ENCODE measurements around the gene LARGE1.
"Not testable (repeated sequence)": the region's sequence is repeated elsewhere in the genome, so short reads cannot be mapped to it uniquely, and the experiment has no call there.

Gene LARGE1

DNA sequence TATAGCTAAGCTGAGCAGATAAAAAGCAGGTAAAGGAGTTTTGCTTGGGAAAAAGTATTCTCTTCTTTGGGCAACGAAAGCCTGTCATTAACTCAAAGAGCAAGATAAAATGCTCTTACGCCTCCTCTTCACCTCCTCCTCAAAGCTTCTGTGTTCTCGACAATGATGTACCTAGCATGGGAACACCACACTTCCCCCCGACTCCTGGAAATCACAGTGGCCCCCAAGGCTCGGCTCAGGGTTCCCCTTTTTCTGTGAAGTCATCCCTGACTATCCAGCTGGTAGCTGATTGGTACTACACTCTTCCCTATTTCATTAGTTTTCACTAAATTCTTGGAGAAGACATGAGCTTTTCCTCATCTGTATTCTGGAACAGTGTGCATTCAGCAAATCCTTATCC, 336.1 kb downstream of the LARGE1 start:
- no peak for DNase-seq

DNA sequence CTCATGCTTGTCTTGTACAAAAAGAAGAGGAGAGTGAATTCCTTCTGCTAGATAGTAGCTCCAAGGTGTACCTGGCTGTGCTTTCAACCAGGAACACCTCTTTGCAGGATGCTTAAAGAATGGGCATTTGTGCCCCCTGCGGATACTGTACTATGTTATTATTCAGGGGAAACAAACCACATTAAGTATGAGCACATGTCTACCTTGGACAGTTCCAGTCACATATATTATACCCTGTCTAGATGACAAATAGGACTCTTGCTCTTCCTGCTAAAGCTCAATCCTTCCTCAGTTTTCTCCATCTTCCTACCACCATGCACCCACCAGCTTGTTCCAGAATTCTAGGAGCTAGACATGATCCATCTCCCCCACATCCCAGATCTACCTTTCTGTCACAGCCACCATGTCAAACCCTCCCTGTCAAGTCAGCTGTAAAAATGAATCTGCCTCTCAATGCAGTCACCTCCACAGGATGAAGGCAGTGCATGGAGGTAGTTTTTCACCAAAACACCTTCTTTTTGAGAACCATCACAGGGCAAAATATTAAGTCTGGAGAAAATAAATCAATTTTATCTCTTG, 337.4 kb downstream of the LARGE1 start:
- DNase-seq: no peak

DNA sequence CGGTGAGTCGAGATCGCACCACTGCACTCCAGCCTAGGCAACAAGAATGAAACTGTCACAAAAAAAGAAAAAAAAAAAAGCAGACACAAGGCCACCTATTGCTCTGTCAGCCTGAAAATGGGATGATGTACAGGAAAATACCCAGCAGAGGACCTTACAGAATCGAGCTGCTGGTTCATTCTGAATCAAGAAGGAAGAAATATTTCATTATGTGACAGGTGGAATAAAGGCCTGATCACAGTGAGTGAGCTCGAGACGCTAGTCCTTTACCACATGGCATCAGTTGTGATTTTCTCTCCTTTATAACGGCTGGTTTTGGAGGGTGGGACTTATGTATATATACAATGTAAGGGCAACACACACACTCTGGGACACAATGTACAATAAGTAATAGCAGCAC, 340.0 kb downstream of the LARGE1 start:
- no peak for DNase-seq

DNA sequence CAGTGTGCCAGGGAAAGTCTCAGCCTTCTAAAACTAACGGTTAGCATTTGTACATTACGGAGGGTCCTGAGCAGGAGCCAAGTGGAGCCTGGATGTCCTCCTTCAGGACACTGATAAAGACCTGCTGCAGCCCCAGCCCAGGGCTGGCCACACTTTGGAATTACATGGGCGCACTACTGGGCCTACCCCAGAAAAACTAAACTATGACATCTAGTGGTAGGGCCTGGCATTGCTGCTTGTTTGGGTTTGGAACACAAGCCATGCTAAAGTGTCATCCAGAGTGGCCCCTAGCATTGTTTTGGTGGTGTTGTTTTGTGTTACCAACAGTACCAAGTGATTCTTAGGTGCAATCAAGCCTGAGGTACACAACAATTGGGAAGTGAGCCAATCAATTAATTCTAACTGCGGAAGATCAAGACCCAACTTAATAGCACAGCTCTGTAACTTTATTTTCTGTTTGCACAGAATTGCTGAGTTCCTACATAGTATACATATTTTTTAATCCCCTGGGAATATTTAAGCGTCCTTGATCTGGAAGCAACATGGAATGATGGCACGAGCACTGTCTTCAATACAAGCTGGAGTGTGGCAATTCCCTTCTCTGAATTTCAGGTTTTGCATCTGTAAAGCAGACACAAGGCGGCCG, 340.7 kb downstream of the LARGE1 start:
- no peak for DNase-seq

DNA sequence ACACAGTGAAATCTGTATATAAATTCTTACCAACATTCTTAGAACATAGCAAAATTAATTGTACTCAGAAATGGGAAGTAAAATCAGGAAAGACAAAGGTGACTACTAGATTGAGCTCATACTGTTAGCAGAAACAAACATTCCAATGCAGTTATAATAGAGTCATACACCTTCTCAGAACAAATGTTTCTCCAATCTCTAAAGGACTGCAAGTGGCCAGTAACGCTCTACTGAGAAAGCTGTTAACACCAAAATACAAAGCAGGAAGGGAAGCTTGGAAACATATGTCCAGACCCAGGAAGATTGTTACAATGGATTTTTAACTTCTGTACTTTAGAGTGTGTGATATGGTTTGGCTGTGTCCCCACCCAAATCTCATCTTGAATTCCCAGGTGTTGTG, 341.5 kb downstream of the LARGE1 start:
- DNase-seq: no peak

DNA sequence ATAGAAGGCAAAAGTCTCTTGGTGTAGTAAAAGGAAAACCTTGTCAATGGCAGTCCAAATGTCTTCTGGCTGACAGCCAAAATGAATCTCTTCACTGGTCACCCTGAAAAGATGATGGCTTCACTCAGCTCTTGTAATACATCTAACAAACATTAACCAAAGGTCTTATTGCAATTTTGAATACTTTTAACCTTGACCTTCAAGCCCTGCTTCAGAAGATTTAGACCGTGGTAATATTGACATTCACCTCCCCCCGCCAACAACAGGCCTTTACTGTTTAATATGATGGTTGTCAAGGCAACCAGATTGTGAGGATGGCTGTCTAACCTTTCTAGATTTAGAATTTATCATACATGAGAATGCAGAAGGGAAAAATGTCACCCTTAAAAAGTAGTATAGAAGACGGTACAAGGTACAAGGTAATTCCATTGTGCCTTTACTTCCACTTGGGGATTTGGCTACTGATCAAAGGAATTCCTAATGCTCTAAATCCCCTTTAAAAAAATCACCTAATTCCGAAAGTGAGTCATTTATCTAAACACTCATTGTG, 342.3 kb downstream of the LARGE1 start:
- no peak for DNase-seq

DNA sequence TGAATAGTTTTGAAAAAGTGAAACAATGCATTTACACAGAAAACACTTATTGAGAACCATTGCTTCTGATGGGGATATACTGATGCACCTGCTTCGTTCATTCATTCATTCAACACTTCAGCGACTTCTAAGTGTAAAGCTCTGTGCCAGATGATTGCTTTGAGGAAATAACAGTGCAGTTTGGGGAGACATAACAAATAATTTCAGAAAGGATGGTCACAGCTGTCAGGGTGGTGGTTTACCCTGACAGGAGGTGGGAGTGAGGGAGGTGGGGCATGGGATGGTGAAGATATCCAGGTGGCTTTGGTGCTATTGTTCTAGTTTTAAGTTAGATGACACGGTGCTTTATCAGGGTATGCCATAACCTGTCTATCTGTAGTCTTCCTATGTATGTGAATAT, 344.1 kb downstream of the LARGE1 start:
- DNase-seq: no peak

DNA sequence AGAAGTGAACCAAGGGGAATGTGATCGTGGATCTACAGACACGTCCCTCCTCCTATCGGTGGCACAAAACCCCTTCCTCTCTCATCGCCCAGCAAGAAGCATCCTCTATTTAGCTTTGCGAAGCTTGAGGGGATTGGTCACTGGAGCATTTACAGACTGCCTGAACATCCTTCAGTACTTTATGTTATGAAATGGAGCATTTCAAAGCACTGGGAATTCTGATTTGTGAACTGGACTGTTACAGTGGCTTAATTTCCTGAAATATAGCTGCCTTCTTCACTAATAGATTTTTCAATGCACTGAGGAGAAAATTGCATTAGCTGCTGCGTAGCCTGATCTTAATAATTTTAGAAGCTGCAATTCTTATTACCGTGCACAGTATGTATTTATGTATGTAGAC, 344.5 kb downstream of the LARGE1 start:
- DNase-seq: no peak

DNA sequence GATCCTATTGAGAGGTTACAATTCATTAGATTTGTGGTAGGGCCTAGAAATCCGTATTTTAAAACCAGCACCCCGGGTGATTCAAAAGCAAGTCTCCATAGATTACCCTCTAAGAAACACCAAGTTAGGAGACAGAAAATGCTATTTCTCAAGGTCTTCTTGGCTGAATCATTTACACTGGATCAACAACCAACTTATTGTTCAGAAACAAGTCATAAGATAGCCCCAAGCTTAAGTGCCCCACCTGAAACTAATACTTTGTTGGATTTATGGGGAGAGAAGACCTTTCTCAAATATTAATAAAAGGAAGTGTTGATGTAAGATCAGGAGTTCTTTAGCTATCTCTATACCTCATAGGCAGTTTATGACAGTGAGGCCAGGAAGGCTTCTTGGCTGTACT, 345.2 kb downstream of the LARGE1 start:
- DNase-seq: no peak

DNA sequence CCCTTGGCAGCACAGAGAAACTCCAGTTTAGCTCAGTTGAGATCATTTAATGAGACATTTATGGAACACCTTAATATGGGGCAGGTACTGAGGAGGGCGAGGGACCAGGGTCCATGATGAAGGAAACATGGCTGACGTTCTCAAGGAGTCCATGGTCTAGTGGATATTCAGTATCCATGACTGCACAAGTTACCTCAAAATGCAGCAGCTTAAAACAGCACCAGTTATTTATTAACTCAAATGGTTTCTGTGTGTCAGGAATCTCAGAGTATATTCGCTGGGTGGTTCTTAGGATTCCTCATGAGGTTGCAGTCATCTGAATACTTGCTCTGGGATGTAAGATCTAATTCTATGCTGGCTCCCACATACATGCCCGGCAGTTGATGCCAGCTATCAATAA, 346.8 kb downstream of the LARGE1 start:
- DNase-seq: no peak

DNA sequence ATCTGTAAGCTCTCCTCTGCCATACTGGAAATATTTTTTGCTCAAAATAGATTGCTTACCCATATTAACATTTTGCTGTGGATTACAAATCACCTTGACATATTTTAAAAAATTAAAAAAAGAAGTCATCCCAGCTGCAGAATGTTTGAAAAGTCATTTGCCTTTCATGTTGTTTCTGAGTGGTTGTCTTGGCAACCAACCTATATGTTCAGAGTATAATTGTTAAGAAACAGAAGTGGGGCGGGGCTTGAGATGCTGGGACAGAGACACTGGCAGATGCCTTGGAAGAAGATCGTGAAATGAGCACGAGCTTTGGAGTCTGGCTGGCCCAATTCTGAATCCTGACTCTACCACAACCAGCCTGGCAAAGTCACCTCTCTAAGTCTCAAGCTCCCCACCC, 348.2 kb downstream of the LARGE1 start:
- no peak for DNase-seq

DNA sequence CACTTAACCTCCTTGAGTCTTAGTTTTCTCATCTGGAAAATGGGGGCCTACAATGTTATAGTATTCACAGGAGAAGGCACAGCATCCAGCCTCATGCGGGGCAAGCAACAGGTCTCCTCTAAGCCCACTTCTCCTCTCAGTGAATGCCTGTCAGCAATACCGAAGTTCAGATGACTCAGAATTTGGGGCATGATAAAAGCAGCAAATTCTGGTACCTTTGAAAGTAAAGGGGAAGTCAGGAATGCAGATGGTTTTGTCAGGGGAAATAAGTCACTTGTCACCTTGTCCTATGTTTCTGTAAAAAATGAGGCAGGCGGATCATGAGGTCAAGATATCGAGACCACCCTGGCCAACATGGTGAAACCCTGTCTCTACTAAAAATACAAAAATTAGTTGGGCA, 350.2 kb downstream of the LARGE1 start:
- no peak for DNase-seq

DNA sequence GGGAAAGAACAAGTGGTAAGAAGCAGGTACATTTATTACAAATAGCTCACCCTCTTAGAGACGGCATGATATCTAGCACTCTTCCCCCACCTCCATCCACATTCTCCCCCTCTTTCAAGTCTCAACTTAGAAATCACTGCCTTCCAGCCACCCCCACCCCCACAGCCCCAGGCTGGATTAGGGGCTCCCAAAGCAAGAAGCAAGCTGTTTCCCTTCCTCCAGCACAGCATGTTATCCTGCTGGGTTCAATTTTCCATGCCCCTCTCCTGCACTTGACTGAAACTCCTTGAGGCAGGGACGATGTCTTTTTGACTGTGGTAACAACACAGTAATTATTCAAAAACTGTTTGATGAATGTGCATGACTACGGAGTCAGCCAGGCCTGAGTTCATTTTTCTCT, 350.7 kb downstream of the LARGE1 start:
- DNase-seq: no peak

DNA sequence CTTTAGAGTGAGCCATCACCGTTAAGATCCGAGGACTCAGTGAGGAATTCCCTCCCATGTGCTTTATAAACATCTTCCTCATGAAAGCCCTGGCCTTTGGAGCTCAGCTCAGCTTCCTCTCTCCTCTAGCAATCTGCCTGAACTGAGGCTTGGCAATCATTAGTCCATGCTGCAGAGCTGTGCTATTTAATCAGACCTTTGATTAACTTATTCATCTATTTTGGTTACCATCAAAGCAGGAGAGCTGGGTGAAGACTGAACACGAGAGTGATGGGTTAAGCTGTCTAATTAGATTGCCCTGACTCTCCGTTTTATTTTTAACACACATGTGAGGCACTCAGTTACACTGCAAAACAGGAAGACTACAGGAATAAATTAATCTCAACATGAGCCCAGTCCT, 351.3 kb downstream of the LARGE1 start:
- no peak for DNase-seq

DNA sequence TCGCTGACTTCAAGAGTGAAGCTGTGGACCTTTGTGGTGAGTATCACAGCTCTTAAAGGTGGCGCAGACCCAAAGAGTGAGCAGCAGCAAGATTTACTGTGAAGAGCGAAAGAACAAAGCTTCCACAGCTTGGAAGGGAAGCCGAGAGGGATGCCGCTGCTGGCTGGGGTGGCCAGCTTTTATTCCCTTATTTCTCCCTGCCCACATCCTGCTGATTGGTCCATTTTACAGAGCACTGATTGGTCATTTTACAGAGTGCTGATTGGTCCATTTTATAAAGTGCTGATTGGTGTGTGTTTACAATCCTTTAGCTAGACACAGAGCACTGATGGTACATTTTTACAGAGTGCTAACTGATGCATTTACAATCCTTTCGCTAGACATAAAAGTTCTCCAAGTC, 353.8 kb downstream of the LARGE1 start:
- not testable (repeated sequence) for DNase-seq

DNA sequence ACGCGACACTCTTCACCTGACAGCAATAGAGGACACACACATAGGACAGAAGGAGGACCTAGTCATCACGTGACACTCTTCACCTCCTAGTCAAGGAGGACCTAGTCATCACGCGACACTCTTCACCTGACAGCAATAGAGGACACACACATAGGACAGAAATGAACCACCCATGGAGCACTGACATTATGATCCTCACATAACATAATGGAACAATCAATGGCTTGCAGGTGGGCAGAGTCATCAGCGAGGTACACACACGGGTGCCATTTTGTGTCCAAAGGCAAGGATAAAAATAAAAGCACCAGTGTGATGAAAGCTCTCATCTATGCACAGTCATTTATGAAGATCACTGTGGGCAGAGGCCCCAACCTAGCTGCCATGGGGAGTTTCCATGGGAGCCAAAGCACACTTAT, 354.7 kb downstream of the LARGE1 start:
- DNase-seq: no peak

DNA sequence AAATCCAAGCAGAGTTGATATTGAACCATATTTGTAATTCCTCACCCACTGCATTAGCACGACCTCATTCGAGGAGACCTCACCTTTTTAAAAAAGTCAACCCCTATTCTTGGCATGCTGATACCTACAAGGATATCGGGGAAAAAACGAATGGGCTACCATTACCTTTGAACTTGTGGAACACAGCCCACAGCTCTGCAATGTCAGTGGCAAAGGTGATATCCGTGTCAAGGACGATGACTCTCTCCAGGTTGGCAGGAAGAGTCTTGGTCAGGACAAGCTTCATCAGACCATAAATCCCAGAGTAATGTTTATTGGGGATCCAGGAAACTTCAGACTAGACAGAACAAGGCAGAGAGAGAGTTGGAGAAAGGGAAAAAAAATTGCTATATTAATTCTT, 355.6 kb downstream of the LARGE1 start:
- DNase-seq: no peak

DNA sequence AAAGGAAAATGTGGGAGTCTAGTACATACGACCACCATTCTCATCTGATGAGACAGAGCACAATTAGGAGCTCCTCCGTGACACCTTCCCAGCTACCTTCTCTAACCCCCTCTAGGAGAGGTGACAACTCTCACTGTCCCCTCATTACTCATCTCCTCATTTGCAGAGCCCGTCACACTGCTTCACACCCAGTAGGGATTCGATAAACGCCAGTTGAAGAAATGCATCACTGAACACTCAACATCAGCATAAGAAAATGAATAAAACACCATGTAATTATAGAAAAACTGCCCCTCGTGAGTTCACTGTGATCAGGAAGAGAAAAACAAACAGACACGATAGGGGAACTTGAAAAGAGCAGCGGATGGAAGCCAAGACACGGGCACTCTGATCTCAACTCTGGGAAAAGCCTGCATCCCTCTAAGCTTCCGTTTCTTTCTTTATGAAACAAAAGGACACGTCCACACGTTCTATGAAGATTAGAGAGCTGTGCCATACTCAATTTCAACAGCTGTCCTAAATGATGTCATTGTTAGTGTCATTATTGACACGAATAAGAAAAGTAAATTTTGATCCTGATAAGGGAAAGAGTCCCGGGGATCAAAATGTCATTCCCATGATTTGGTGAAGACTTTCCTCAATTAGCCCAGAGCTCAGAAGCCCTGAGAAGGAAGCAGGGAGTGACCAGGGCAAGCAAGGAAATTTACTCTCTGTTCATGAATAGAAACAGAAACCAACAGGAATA, 356.9 kb downstream of the LARGE1 start:
- no peak for DNase-seq

DNA sequence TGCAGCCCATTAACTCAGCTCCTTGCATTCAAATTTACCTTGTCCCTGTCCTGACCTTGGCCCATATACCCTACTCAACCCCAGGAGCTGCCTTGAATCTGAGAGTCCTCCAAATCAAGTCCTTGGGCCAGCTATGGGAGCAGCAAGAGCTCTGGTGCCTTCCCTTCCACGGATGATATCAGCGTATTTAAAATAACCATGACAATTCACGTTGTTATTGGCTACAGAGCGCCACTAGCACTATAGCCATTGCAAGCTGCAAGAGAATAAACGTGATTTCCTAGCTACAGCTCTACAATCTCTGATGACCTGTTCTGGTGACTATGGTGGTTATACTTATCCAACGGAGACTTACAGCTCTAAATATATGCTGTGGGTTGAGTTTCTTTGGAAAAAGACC, 357.8 kb downstream of the LARGE1 start:
- DNase-seq: no peak

DNA sequence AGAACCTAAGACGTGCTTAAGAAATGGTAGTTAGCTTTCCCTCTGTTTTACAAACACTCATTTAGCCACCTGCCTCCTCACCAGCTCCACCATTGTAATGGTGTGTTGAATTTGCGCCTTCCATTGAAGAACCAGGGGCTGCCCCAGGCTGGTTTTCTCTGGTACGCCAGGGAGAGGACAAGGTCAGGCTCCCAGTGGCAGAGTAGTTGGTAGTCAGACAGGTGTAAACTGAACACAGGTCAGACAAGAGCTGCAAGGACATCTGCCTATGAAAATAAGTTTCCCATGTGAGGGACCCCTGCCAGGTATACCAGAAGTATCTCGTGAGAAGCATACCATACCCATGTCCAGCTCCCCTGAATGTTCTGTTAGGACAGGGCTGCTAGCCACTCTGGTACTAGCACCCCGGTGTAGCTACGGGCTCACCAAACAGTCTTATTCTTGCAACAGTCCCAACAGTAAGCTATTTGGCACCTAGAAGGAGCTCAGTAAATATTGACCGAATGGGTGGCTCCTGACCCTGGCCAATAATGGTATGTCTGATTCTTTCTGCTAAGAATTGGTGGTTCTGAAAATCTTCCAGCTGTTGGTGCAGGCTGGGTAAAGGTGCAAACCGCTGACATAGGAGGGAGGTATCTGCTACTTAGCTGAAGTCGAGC, 359.0 kb downstream of the LARGE1 start:
- DNase-seq: no peak

DNA sequence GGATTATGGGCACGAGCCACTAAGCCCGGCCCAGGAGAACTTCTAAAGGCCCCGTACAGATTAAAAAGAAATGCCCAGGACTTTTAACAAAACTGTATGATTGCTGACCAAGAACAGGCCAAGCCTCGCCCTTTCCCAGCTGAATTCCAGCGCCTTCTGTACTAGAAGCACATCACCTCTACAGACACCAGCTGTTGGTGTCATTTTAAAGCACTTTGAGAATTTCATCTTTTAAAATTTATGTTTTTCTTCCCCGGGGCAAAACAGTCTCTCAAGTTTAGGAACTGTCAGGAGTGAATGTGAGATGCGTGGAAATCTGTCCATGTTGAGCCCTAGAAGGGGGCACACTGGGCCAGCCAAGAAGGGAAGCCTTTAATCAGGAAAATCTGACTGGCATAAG, 362.4 kb downstream of the LARGE1 start:
- no peak for DNase-seq

DNA sequence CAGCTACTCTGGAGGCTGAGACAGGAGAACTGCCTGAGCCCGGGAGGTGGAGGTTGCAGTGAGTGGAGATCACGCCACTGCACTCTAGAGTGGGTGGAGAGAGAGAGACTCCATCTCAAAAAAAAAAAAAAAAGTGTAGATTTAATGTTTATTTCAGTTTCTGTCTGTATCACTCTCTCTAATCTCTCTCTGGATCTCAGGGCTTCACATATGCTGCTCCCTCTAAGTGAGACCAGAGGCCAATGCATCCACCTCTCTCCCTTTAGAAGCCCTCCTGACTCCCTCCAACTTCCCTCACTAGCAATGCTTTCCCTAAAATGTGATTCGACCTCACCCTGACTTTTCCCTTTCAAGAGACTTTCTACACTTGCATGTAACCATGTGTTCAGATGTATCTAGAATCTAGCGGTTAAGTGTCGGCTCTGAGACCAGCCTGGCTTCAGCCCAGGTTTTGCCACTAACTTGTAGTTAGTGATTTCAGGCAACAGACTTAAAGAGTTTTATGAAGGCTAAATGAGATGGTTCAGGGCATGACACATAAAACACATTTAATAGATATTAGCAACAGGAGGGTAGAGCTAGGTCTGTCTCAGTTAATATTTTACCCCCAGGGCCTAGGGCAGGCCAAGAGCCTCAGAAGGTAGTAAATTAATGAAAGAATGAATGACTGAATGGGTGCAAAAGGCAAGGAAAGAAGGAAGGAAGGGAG, 364.3 kb downstream of the LARGE1 start:
- DNase-seq: no peak

DNA sequence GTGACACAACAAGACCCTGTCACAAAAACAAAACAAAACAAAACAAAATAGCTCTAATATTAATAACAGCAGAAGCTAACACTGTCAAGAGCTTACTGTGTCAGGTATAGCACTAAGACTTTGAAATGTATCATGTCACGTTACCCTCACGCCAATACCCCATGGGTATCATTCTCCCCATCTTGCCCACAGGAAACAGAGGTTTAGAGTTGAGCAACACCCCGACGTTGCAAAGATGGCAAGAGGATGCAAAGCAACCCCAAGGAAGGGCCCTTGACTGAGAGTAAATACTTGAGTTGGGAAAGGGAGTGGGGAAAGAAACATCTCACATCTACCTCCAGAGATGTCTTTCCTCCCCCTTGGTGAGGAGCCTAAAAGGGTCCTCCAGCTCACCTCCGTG, 366.8 kb downstream of the LARGE1 start:
- no peak for DNase-seq
